SK-N-MC (cell line): ENCODE results near the gene COL6A1.

Source experiments
- DNase-seq: peaks from one replicate; pipeline ENCODE4 v3.0.0-alpha.2; 2011; ENCODE audit warnings: low read depth, low spot score
- H3K27ac ChIP-seq: fragments of 200-600 bp; sonication (generic); 2 replicates; pipeline ENCODE4 v1.5.1; 2016; ENCODE audit warnings: mixed run types
- H3K36me3 ChIP-seq: fragments of 200-600 bp; sonication (generic); 2 replicates; pipeline ENCODE4 v1.6.1; 2017; ENCODE audit warnings: antibody characterized with exemption, low read length, mixed read lengths; ENCODE audit not compliant: insufficient read depth
- H3K4me3 ChIP-seq: fragments of 200-600 bp; sonication (generic); 2 replicates; pipeline ENCODE4 v1.5.1; 2016
- H3K9ac ChIP-seq: fragments of 200-600 bp; sonication (generic); 2 replicates; pipeline ENCODE4 v1.8.0; 2017; ENCODE audit warnings: mixed run types, mixed read lengths; ENCODE audit not compliant: insufficient read length
- H3K9me3 ChIP-seq: fragments of 200-600 bp; sonication (generic); 2 replicates; pipeline ENCODE4 v1.6.1; 2017; ENCODE audit warnings: low read depth, mild to moderate bottlenecking, antibody characterized with exemption, low read length, moderate library complexity, mixed read lengths
- EZH2 ChIP-seq: fragments of 200-600 bp; sonication (generic); IDR thresholded peaks from one replicate; pipeline ENCODE4 v1.6.1; 2017; ENCODE audit warnings: antibody characterized with exemption
- FOXP2 ChIP-seq: optimal IDR thresholded peaks from 2 replicates; pipeline ENCODE3; 2011; ENCODE audit warnings: mild to moderate bottlenecking, moderate library complexity; ENCODE audit not compliant: insufficient read depth; ENCODE audit errors: extremely low read length, control extremely low read depth
- POLR2AphosphoS5 ChIP-seq: IDR thresholded peaks from 2 replicates; pipeline ENCODE4 v1.6.1; 2012; ENCODE audit warnings: mild to moderate bottlenecking, low read depth, low read length, borderline replicate concordance

The COL6A1 gene

DNA sequence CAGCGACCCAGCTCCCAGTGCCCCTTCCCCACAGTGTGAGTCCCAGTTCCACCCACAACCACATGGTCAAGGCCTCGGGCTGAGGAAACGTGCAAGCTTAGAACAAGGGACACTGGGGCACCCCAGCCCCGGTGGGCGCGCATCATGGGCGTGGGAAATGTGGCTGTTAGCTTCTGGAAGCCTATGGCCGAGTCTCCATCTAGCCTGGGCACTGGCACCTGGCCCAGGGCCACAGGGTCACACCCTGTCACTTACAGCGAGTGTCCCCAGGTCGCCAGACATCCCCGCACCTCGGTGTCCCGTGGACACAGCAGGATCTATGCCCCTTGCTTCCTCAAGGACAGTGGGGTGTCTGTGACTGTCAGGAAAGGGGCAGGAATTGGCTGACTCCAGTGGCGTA is 37.0 kb upstream of the COL6A1 start:
- Histone ChIP-seq H3K27ac (no peak overlapping the region), H3K9me3 (no peaks in the 10 kb centered on the region), H3K36me3 (no peaks in the 10 kb centered on the region), H3K9ac (no peak overlapping the region), H3K4me3 (no peak overlapping the region)
- DNase-seq = no peak
- TF ChIP-seq FOXP2 (no peak), EZH2 (no peak)

GRCh38 chr21:45945066-45945867 is 36.3 kb upstream of the COL6A1 start:
- H3K36me3 ChIP-seq = no peaks in the 10 kb centered on the region
- DNase-seq = no peak
- H3K4me3 ChIP-seq = no peak overlapping the region
- TF ChIP-seq POLR2AphosphoS5 (no peak), FOXP2 (no peak), EZH2 (no peak)
- H3K27ac ChIP-seq = no peak overlapping the region
- H3K9me3 ChIP-seq = no peaks in the 10 kb centered on the region
- H3K9ac ChIP-seq = no peak overlapping the region

DNA sequence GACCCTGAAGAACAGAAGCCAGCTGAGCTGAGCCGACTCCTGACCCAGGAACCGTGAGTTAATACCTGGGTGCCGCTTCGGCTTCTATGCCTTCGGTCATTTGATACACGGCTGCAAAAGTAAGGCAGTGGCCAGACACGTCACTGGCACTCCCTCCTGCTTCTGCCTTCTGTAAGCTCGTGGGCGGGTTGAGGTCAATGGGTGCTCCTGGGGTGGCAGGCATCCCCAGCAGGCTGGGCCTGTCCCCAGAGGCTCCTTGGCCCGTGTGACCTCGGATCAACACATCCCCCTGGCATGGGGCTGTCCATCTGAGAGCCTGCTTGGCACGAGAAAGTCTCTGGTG is 35.7 kb upstream of the COL6A1 start:
- Histone ChIP-seq H3K9me3 (no peaks in the 10 kb centered on the region), H3K36me3 (no peaks in the 10 kb centered on the region)
- DNase-seq = no peak

GRCh38 chr21:45947296-45947695 is 34.3 kb upstream of the COL6A1 start:
- Histone ChIP-seq H3K9me3 (no peaks in the 10 kb centered on the region), H3K9ac (no peak overlapping the region), H3K4me3 (no peak overlapping the region), H3K36me3 (no peaks in the 10 kb centered on the region), H3K27ac (no peak overlapping the region)
- TF ChIP-seq POLR2AphosphoS5 (no peak), FOXP2 (no peak)
- no peak for DNase-seq

More for the DNA sequence above, 35.7 kb upstream of the COL6A1 start:
- H3K27ac ChIP-seq = no peak overlapping the region
- no peak overlapping the region for H3K4me3 ChIP-seq
- TF ChIP-seq EZH2 = no peak
- TF ChIP-seq POLR2AphosphoS5 = no peak
- TF ChIP-seq FOXP2 = no peak
- H3K9ac ChIP-seq = no peak overlapping the region

DNA sequence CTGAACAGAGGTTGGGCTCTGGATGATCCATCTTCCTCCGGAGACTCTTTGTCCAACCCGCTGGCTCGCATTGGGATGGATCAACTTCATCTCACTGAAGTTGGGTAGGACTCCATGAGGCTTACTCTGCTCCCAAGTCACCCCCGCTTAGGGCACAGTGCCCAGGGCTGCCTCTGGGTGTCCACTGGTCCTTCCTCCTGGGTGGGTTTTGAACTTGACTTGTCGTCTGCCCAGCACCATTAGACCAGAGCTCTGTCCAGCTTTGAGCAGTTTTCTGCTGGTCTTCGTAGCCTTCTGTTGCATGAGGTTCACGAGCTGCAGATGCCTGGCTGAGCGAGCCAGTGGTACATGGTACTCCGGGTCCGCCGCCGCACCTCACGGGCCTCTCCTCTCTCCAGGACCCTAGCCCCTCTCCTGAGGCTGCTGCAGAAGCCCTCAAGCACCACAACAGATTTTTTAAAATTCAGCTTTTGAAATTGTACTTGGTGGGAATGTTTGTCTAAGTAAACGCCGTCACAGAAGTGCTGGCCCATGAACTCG is 33.8 kb upstream of the COL6A1 start:
- no peaks in the 10 kb centered on the region for H3K9me3 ChIP-seq
- no peaks in the 10 kb centered on the region for H3K36me3 ChIP-seq
- H3K9ac ChIP-seq = no peak overlapping the region
- TF ChIP-seq POLR2AphosphoS5 (no peak), EZH2 (no peak), FOXP2 (no peak)
- H3K4me3 ChIP-seq = no peak overlapping the region
- no peak for DNase-seq
- no peak overlapping the region for H3K27ac ChIP-seq

DNA sequence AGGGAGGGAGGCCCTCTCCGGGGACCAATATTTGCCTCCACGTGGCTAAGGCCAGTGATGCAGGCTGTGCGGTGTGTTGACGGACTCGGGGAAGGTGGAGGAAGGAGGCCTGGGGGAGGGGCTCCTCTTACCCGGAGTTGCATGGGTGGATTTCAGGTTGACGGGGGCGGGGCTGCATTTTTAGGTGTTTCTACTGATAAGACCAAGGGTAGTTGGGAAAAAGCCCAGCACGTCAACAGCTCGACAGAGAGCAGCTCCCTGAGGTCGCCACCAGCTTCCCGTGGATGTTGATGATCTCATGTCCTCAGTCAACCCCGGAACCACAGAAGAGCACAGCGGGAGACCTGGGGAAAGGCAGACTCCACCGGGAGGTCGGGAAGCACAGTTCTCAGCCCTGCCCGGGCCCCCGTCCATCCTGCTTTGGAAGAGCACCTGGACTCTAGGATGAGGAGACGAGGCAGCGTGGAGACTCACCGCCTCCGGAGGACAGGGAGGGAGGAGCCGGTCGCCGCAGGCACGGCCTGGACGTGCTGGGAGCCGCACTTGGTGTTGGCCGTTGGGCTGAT is 32.9 kb upstream of the COL6A1 start:
- H3K9ac ChIP-seq = no peak overlapping the region
- H3K4me3 ChIP-seq = no peak overlapping the region; the same call in 1 of the 2 replicates
- no peak for TF ChIP-seq EZH2
- no peak for TF ChIP-seq POLR2AphosphoS5
- no peak for TF ChIP-seq FOXP2
- no peaks in the 10 kb centered on the region for H3K36me3 ChIP-seq
- DNase-seq = no peak
- no peak overlapping the region for H3K27ac ChIP-seq
- no peaks in the 10 kb centered on the region for H3K9me3 ChIP-seq

DNA sequence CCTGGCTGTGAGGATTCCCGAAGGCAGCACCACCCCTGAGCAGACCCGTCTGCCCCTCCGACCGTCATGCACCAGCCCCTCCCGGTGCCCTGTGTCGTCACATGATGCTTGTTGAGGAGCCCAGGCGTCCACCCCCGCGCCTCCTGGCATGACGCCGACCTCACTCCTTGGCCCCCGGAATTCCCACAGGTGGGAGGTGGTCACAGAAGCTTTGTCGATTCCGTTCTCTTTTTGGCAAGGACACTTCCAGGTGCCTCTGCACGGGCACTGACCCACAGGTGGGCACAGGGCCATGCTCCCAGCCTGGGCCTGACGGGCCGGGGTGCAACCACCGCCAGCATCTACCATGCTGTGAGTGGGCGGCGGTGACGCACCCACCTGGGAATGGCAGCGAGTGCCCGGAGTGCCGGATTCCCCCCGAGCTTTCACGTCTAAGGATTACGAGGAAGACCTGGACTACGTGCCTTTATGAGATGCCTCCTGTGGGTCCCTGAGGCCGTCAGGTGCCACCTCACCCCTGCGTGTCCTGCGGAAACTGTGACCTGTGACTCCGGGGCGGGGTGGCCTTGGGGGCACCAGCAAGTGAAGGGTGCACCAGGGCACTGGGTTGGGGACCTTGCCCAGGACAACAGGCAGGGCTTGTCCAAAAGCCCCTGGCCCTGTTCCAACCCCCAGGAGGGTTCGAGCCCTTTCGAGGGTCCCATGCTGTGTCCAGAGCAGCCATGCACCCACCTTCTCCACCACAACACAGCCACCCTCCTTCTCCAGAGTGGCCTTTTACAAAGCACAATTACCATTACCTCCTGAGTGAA is 31.4 kb upstream of the COL6A1 start:
- peak overlapping the region; percentile 50 for H3K4me3 ChIP-seq
- H3K27ac ChIP-seq = no peak overlapping the region; the same call in 1 of the 2 replicates
- H3K9me3 ChIP-seq = no peaks in the 10 kb centered on the region
- H3K36me3 ChIP-seq = no peaks in the 10 kb centered on the region
- no peak overlapping the region for H3K9ac ChIP-seq
- no peak for DNase-seq
- TF ChIP-seq EZH2 = no peak
- no peak for TF ChIP-seq FOXP2
- TF ChIP-seq POLR2AphosphoS5 = no peak

DNA sequence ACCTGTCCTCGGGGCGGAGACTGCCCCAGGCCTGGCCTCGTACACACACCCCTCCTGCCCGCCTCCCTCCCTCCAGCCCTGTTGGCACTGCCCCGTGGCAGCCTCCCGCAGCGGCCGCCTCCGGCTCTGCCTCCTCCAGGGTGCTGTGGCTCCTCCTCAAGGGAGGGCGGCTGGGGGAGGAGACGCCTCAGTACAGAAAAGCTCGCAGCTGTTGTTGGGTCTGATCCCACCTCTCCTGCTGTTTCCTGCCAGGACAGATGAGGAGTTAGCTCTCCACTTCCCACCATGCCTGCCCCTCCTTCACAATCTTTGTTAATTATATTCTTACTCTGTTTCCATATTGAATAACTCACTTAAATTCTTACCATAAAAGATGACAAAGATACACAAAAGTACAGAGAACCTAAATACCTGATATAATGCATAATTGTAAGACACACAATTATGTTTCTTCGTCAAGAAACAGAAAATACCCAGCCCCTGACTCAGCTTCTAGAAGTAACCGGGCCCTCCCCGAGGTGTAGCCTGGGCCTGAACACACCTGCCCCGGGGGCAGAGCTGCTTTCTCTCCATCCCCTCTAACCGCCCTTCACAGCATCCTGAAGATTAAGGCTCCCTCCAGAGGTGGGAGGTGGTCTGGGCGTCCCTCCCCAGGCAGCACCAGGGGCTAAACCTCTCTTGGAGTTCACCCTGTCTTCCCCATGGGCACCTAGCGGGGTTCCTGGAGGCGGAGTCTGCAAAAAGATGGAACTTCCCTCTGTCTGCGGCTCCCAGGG is 30.6 kb upstream of the COL6A1 start:
- DNase-seq = no peak
- H3K9me3 ChIP-seq = no peaks in the 10 kb centered on the region
- H3K27ac ChIP-seq = peak overlapping the region; percentile 67; the same call in 1 of the 2 replicates
- no peaks in the 10 kb centered on the region for H3K36me3 ChIP-seq
- TF ChIP-seq FOXP2 (peak; percentile 21), POLR2AphosphoS5 (no peak)
- H3K4me3 ChIP-seq = peak overlapping the region; percentile 50
- H3K9ac ChIP-seq = no peak overlapping the region
